Measurements from ENCODE around the gene TRMT13. TPM values are rescaled to one million over a fixed set of nuclear protein-coding genes. Genes with fewer than 3 reads are reported as not detected.
A peak's percentile ranks its signal among the peaks of the same experiment; 100 is the strongest.
"Not testable (repeated sequence)": the region's sequence is repeated elsewhere in the genome, so short reads cannot be mapped to it uniquely, and the experiment has no call there.

The TRMT13 gene
- polyA plus RNA-seq, 1 experiment, result 17.9 TPM

DNA sequence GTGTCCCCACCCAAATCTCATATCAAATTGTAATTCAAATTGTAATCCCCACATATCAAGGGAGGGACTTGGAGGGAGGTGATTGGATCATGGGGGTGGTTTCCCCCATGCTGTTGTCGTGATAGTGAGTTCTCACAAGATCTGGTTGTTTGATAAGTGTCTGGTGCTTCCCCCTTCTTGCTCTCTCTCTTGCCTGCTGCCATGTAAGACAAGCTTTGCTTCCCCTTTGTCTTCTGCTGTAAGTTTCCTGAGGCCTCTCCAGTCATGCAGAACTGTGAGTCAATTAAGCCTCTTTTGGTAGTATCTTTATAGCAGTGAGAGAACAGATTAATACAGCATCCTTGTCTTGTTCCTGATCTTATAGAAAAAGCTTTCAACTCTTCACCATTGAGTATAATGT lies 51.6 kb downstream of the TRMT13 start:
- DNase-seq (ENCODE audit: low read depth, low spot score), result no peak
- ChIA-PET CTCF (no interaction called here), POLR2A (no interaction called here)
- Histone ChIP-seq H3K27ac (ENCODE audit: low read depth, low read length) (no peak overlapping the region), H3K27me3 (ENCODE audit: control insufficient read depth, insufficient read depth, low read length) (no peaks in the 10 kb centered on the region), H3K9me3 (ENCODE audit: control insufficient read depth, insufficient read depth, low read length) (no peaks in the 10 kb centered on the region), H3K4me3 (ENCODE audit: low read depth, low read length) (no peak overlapping the region)
- TF ChIP-seq, protein P1, sequence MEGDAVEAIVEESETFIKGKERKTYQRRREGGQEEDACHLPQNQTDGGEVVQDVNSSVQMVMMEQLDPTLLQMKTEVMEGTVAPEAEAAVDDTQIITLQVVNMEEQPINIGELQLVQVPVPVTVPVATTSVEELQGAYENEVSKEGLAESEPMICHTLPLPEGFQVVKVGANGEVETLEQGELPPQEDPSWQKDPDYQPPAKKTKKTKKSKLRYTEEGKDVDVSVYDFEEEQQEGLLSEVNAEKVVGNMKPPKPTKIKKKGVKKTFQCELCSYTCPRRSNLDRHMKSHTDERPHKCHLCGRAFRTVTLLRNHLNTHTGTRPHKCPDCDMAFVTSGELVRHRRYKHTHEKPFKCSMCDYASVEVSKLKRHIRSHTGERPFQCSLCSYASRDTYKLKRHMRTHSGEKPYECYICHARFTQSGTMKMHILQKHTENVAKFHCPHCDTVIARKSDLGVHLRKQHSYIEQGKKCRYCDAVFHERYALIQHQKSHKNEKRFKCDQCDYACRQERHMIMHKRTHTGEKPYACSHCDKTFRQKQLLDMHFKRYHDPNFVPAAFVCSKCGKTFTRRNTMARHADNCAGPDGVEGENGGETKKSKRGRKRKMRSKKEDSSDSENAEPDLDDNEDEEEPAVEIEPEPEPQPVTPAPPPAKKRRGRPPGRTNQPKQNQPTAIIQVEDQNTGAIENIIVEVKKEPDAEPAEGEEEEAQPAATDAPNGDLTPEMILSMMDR (IDR thresholded peaks at IDR 0.05; ENCODE audit: low read depth, low read length), result no peak

DNA sequence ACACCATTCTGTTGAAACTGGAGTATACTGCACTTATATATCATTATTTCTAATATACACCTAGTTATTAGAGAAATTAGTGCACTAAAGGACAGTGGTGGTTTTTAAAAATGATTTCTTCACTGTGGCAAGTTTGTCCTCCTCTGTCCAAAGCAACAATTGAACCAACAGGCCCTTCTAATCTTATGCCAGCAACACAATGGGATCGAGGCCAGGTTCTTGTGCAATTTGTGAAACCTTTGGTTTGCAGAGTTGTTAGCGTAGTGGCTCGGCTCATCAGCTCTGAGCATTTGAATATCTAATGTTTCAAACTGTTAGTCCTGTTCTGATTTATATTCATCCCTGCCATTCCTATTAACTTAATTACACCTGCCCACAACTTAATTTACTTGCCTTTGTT lies 54.9 kb downstream of the TRMT13 start:
- CTCF ChIA-PET, result no interaction called here
- Histone ChIP-seq H3K4me3 (ENCODE audit: low read depth, low read length) (no peak overlapping the region), H3K27me3 (ENCODE audit: control insufficient read depth, insufficient read depth, low read length) (no peaks in the 10 kb centered on the region), H3K9me3 (ENCODE audit: control insufficient read depth, insufficient read depth, low read length) (no peaks in the 10 kb centered on the region), H3K27ac (ENCODE audit: low read depth, low read length) (no peak overlapping the region)
- TF ChIP-seq, protein P1 (IDR thresholded peaks at IDR 0.05; ENCODE audit: low read depth, low read length), result no peak
- POLR2A ChIA-PET, result no interaction called here
- DNase-seq (ENCODE audit: low read depth, low spot score), result no peak

DNA sequence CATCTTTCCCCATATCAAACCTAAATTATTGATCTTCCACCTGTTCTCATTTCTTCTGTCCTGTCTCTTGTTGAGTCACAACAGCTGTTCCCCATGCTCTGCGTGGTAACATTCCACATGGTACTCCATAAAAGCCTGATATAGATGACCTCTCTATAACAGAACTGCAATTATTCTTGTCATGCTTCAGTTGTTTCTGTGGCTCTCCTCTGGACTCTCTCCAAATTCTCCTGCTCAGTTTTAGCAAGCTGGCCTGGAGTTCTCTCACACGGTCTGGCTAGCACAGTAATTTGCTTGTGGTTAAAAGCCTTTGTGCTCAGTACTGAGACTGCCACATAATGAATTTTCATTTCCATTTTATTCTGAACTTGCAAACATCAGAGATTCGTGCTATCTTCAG lies 55.7 kb downstream of the TRMT13 start:
- DNase-seq (ENCODE audit: low read depth, low spot score), result peak; percentile 8
- Histone ChIP-seq H3K27ac (ENCODE audit: low read depth, low read length) (no peak overlapping the region), H3K27me3 (ENCODE audit: control insufficient read depth, insufficient read depth, low read length) (no peaks in the 10 kb centered on the region), H3K9me3 (ENCODE audit: control insufficient read depth, insufficient read depth, low read length) (no peaks in the 10 kb centered on the region), H3K4me3 (ENCODE audit: low read depth, low read length) (no peak overlapping the region)
- ChIA-PET POLR2A (no interaction called here), CTCF (no interaction called here)
- TF ChIP-seq, protein P1 (IDR thresholded peaks at IDR 0.05; ENCODE audit: low read depth, low read length), result no peak

DNA sequence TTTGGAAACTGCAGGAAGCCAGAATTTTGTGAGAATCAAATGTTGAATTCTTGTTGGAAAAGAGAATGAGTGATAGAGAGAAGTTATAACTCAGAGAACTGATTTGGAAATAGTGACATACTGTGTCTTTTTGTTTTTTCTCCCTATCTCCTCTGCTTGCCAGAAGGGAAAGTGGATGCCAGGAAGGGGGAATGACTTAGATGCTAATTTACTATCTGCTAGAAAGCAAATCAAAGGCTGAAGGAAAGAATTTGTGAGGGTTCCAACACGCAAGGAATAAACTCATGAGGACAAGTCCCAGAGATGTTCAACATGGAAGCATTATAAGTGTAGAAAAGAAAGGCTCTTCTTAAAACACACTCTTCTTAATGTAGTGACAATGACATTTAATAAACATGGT lies 65.6 kb downstream of the TRMT13 start:
- POLR2A ChIA-PET, result no interaction called here
- TF ChIP-seq, protein P1 (IDR thresholded peaks at IDR 0.05; ENCODE audit: low read depth, low read length), result no peak
- DNase-seq (ENCODE audit: low read depth, low spot score), result no peak
- H3K4me3 ChIP-seq (ENCODE audit: low read depth, low read length), result no peak overlapping the region
- H3K9me3 ChIP-seq (ENCODE audit: control insufficient read depth, insufficient read depth, low read length), result no peaks in the 10 kb centered on the region
- no peaks in the 10 kb centered on the region for H3K27me3 ChIP-seq (ENCODE audit: control insufficient read depth, insufficient read depth, low read length)
- CTCF ChIA-PET, result no interaction called here
- no peak overlapping the region for H3K27ac ChIP-seq (ENCODE audit: low read depth, low read length)

DNA sequence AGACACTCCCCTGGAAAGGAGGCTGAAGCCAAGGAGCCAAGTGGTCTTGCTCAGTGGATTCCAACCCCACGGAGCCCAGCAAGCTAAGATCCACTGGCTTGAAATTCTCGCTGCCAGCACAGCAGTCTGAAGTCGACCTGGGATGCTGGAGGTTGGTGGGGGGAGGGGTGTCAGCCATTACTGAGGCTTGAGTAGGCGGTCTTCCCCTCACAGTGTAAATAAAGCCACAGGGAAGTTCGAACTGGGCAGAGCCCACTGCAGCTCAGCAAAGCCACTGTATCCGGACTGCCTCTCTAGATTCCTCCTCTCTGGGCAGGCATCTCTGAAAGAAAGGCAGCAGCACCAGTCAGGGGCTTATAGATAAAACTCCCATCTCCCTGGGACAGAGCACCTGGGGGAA lies 67.1 kb downstream of the TRMT13 start:
- CTCF ChIA-PET; DNase-seq (ENCODE audit: low read depth, low spot score); H3K27ac ChIP-seq (ENCODE audit: low read depth, low read length); POLR2A ChIA-PET; H3K27me3 ChIP-seq (ENCODE audit: control insufficient read depth, insufficient read depth, low read length); H3K4me3 ChIP-seq (ENCODE audit: low read depth, low read length); H3K9me3 ChIP-seq (ENCODE audit: control insufficient read depth, insufficient read depth, low read length): not testable (repeated sequence)

Small RNA genes within 50 kb of the gene (small RNA-seq; reads per million reads assigned to genes)
- gene AC093019.1 (ENCODE audit: insufficient read length, low read depth) (not detected), gene RPL23AP90 (ENCODE audit: insufficient read length, low read depth) (not detected)

Other genes with a start within 250 kb of the TRMT13 start
- 8.5 and 12.6 TPM in 2 replicates for gene SLC35A3, start 163.2 kb upstream of the TRMT13 start, polyA plus RNA-seq (2011; rRNA removed)
- 0.58 and 1.0 TPM in 2 replicates for gene SASS6, start 233 bp upstream of the TRMT13 start, polyA plus RNA-seq (2011; rRNA removed)
- 0.32 and 0.45 TPM in 2 replicates for gene LRRC39, start 45.1 kb downstream of the TRMT13 start, polyA plus RNA-seq (2011; rRNA removed)
- 9.0 and 11.4 TPM in 2 replicates for gene DBT, start 116.7 kb downstream of the TRMT13 start, polyA plus RNA-seq (2011; rRNA removed)
- 35.2 and 48.8 TPM in 2 replicates for gene RTCA, start 133.1 kb downstream of the TRMT13 start, polyA plus RNA-seq (2011; rRNA removed)
- 2.2 and 2.8 TPM in 2 replicates for gene CDC14A, start 219.3 kb downstream of the TRMT13 start, polyA plus RNA-seq (2011; rRNA removed)